Transverse colon (tissue), 4 donors: ENCODE measurements around the gene PHF10. TPM values are rescaled to one million over a fixed set of nuclear protein-coding genes. Genes with fewer than 3 reads are reported as not detected.

ENCODE experiments used
- DNase-seq: peaks from one replicate; pipeline ENCODE4 v3.0.0-alpha.2; 2019
- H3K27ac ChIP-seq, 4 donors: fragments of 200-600 bp; sonication (generic); 2 replicates each; pipeline ENCODE4 v1.5.1; 2016 to 2018; ENCODE audit warnings: inconsistent platforms in 4 of 4
- H3K27me3 ChIP-seq: fragments of 200-600 bp; sonication (generic); 2 replicates; pipeline ENCODE4 v1.5.1; 2017; ENCODE audit warnings: inconsistent platforms
- H3K36me3 ChIP-seq, 4 donors: fragments of 200-600 bp; sonication (generic); 2 replicates each; pipeline ENCODE4 v1.5.1; 2017 to 2019; ENCODE audit warnings: inconsistent platforms in 4 of 4
- H3K4me1 ChIP-seq, 4 donors: fragments of 200-600 bp; sonication (generic); 2 replicates each; pipeline ENCODE4 v1.5.1; 2017 to 2020; ENCODE audit warnings: inconsistent platforms in 4 of 4
- H3K4me3 ChIP-seq, 4 donors: fragments of 200-600 bp; sonication (generic); 1 replicate in 1 of 4; 2 replicates in 3 of 4; pipeline versions ENCODE4 v1.5.1 to v1.6.1; 2017 to 2019; ENCODE audit warnings: inconsistent platforms in 4 of 4
- H3K9me3 ChIP-seq, 2 donors: fragments of 200-600 bp; sonication (generic); 2 replicates each; pipeline ENCODE4 v1.5.1; 2017 to 2019; ENCODE audit warnings: inconsistent platforms in 2 of 2
- EP300 ChIP-seq: sonication (generic); formaldehyde crosslinking; IDR thresholded peaks from one replicate; pipeline ENCODE4 v1.6.1; 2017; ENCODE audit warnings: antibody characterized with exemption, low read depth
- POLR2A ChIP-seq: fragments of 450-650 bp; IDR thresholded peaks from one replicate; pipeline ENCODE4 v1.6.1; 2016; ENCODE audit warnings: antibody characterized with exemption, mild to moderate bottlenecking, moderate library complexity
- POLR2AphosphoS5 ChIP-seq, 3 donors: sonication (generic); formaldehyde crosslinking; IDR thresholded peaks; one replicate each; pipeline ENCODE4 v1.6.1; 2016; ENCODE audit warnings: antibody characterized with exemption in 3 of 3
- WGBS, 2 donors: methylation state at CpG; one replicate each; pipeline ENCODE4 v1.1.5; 2018; ENCODE audit warnings: low coverage in 1 of 2; 5-methylcytosine and 5-hydroxymethylcytosine counted together
- in situ Hi-C, 4 donors: fragments of 200-750 bp; cut with MboI; loops; one replicate each; pipeline versions ENCODE4 v1.15.0 to v1.15.1; 2017; ENCODE audit warnings: low sequenced_read_pairs in 3 of 4, low pct_ligation_motif_present in 1 of 4, low pct_unique_long_range_greater_than_20kb in 1 of 4
- intact Hi-C: fragments of 100-400 bp; cut with DNase I; formaldehyde crosslinking; loops from one replicate; pipeline ENCODE4 v1.15.1; 2023; ENCODE audit warnings: low total_unique reads
- total RNA-seq, 4 donors: library from RNA; depleted of rRNA; stranded (reverse); fragments of >200 nt; gene quantifications; one replicate each; pipeline ENCODE4 v1.1.0, GENCODE V29; 2016
- TF ChIP-seq, protein P1 (sequence below), 5 experiments: fragments of 200-600 bp in 3 of 5; fragments of 450-650 bp in 2 of 5; sonication (generic) in 3 of 5; IDR thresholded peaks; 1 replicate in 2 of 5; 2 replicates in 3 of 5; pipeline ENCODE4 v1.5.1; 2016 to 2017; ENCODE audit warnings: antibody characterized with exemption in 5 of 5, inconsistent platforms in 3 of 5, mild to moderate bottlenecking in 2 of 5, moderate library complexity in 1 of 5

PHF10 gene
- total RNA-seq, 4 donors from 2014 or later: 21.3 to 49.9 (median 25.3) TPM

- in situ Hi-C loops: no loop called here
- Histone ChIP-seq H3K4me1 (peaks cover 3 to 30% (median 19%) of the 10 kb centered on the region in 4 donors), H3K9me3 (no peaks in the 10 kb centered on the region), H3K27ac (peak within 1 kb of the TSS; percentile 95 to 98 (median 96)), H3K36me3 (no peaks in the 10 kb centered on the region), H3K27me3 (no peaks in the 10 kb centered on the region), H3K4me3 (peak within 1 kb of the TSS; percentile 61 to 94 (median 74))
- TF ChIP-seq POLR2AphosphoS5 (IDR thresholded peaks at IDR 0.05) (peak; percentile 87 to 96 (median 96)), POLR2A (peak; percentile 95), EP300 (no peak)
- TF ChIP-seq, protein P1, sequence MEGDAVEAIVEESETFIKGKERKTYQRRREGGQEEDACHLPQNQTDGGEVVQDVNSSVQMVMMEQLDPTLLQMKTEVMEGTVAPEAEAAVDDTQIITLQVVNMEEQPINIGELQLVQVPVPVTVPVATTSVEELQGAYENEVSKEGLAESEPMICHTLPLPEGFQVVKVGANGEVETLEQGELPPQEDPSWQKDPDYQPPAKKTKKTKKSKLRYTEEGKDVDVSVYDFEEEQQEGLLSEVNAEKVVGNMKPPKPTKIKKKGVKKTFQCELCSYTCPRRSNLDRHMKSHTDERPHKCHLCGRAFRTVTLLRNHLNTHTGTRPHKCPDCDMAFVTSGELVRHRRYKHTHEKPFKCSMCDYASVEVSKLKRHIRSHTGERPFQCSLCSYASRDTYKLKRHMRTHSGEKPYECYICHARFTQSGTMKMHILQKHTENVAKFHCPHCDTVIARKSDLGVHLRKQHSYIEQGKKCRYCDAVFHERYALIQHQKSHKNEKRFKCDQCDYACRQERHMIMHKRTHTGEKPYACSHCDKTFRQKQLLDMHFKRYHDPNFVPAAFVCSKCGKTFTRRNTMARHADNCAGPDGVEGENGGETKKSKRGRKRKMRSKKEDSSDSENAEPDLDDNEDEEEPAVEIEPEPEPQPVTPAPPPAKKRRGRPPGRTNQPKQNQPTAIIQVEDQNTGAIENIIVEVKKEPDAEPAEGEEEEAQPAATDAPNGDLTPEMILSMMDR (IDR thresholded peaks at IDR 0.05): peak; percentile 16 to 76 (median 33)
- DNase-seq: peak; percentile 96
- intact Hi-C loops: loop anchor here (2.0 kb wide), 1 partner anchor 51 kb away; no protein-coding TSS in a partner anchor
- WGBS, 2 donors: 0 to 1% methylated on average over 2 to 77 of the region's 90 CpGs
Observed at GRCh38 chr6:169751242-169752073, 27.2 kb upstream of the PHF10 start, which contains the start of the genes DYNLT2 and ERMARD. TSS of gene DYNLT2 (minus strand) at chr6:169751572. CDS start at chr6:169751458, 114 bp downstream. TSS of gene ERMARD (plus strand) at chr6:169751622. CDS start at chr6:169751658, 36 bp downstream.

GRCh38 chr6:169746556-169746955 is 22.3 kb upstream of the PHF10 start:
- no peak overlapping the region for H3K4me3 ChIP-seq
- DNase-seq: no peak
- no peak overlapping the region for H3K27ac ChIP-seq
- in situ Hi-C loops (no loop called here), intact Hi-C loops (no loop called here)
- peaks cover 0 to 1% (median 0%) of the 10 kb centered on the region in 4 donors for H3K36me3 ChIP-seq
- no peak for TF ChIP-seq POLR2A
- TF ChIP-seq, protein P1 (IDR thresholded peaks at IDR 0.05): no peak
- TF ChIP-seq EP300: no peak
- no peak for TF ChIP-seq POLR2AphosphoS5 (IDR thresholded peaks at IDR 0.05)
- H3K4me1 ChIP-seq: peaks cover 3 to 15% (median 10%) of the 10 kb centered on the region in 4 donors
- H3K9me3 ChIP-seq: no peaks in the 10 kb centered on the region
- WGBS, 2 donors: 78 to 88% methylated on average over 1 of the region's 1 CpG
- no peaks in the 10 kb centered on the region for H3K27me3 ChIP-seq

DNA sequence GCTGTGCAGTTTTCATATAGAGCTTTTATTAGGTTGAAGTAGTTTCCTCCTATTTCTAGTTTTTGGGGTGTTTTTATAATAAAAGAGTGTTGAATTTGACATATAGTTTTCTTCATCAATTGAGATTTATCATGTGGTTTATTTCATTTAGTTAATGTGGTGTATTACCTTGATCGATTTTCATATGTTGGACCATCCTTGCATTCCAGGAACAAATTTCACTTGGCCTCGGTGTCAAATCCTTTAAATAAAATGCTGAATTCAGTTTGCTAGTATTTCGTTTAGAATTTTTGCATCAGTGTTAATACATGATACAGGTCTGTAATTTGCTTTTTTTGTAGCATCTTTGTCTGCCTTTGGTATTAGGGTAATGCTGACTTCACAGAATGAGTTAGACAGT is 21.1 kb upstream of the PHF10 start:
- Histone ChIP-seq H3K36me3 (peaks cover 0 to 1% (median 0%) of the 10 kb centered on the region in 4 donors), H3K9me3 (no peaks in the 10 kb centered on the region), H3K27me3 (no peaks in the 10 kb centered on the region), H3K4me1 (peaks cover under 1 to 10% (median 5%) of the 10 kb centered on the region in 4 donors), H3K27ac (no peak overlapping the region), H3K4me3 (no peak overlapping the region)
- intact Hi-C loops: no loop called here
- WGBS, 2 donors: 85 to 91% methylated on average over 3 of the region's 3 CpGs
- in situ Hi-C loops: no loop called here
- no peak for DNase-seq
- TF ChIP-seq EP300 (no peak), POLR2A (no peak)

DNA sequence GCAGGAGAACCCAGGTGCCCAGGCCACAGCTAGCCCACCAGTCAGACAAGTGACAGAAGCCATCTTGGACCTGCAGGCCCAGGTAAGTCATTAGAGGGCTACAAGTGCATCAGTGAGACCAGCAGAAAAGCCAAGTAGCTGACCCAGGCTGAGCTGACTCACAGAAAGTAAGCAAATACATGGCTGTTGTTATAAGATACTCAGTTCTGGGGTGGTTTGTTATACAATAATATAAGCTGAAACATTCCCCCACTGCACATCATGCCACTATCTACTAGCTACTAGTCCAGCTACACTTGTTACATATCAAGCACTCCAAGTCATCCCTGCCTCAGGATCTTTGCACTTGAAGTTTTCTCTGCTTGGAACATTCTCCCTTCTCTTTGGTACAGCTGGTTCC is 17.0 kb upstream of the PHF10 start:
- H3K4me1 ChIP-seq: no peaks in the 10 kb centered on the region
- in situ Hi-C loops: no loop called here
- DNase-seq: no peak
- no peak overlapping the region for H3K4me3 ChIP-seq
- TF ChIP-seq, protein P1 (IDR thresholded peaks at IDR 0.05): no peak
- TF ChIP-seq EP300 (no peak), POLR2AphosphoS5 (IDR thresholded peaks at IDR 0.05) (no peak), POLR2A (no peak)
- H3K36me3 ChIP-seq: peaks cover 0 to 1% (median 0%) of the 10 kb centered on the region in 4 donors
- no peaks in the 10 kb centered on the region for H3K9me3 ChIP-seq
- intact Hi-C loops: no loop called here
- no peak overlapping the region for H3K27ac ChIP-seq
- H3K27me3 ChIP-seq: no peaks in the 10 kb centered on the region
